ENCODE results near the gene TNRC6C.

GRCh38 chr17:77952368-77952767, 6.1 kb upstream of the TNRC6C start:
- no peak for TF ChIP-seq CTCF (IDR thresholded peaks at IDR 0.05 in 8 of 11, conservative IDR thresholded peaks at IDR 0.05 in 3 of 11)
- TF ChIP-seq POLR2AphosphoS5 (IDR thresholded peaks at IDR 0.05) = no peak
- TF ChIP-seq POLR2A (IDR thresholded peaks at IDR 0.05) = no peak

All from spleen (tissue), 7 donors.